Renal pelvis (tissue), 4 donors: ENCODE measurements around the gene PLLP. TPM values are rescaled to one million over a fixed set of nuclear protein-coding genes. Genes with fewer than 3 reads are reported as not detected.

Experiments used
- DNase-seq: peaks from one replicate; pipeline ENCODE4 v3.0.0-alpha.2; 2013
- polyA plus RNA-seq, 3 donors: library from polyadenylated mRNA; unstranded; fragments of 120-200 nt; gene quantifications; one replicate each; pipeline ENCODE4 v1.2.1, GENCODE V29; 2013; ENCODE audit not compliant: insufficient read length in 3 of 3

Gene PLLP
- polyA plus RNA-seq, 3 donors = 22.5 to 26.6 (median 24.7) TPM

DNA sequence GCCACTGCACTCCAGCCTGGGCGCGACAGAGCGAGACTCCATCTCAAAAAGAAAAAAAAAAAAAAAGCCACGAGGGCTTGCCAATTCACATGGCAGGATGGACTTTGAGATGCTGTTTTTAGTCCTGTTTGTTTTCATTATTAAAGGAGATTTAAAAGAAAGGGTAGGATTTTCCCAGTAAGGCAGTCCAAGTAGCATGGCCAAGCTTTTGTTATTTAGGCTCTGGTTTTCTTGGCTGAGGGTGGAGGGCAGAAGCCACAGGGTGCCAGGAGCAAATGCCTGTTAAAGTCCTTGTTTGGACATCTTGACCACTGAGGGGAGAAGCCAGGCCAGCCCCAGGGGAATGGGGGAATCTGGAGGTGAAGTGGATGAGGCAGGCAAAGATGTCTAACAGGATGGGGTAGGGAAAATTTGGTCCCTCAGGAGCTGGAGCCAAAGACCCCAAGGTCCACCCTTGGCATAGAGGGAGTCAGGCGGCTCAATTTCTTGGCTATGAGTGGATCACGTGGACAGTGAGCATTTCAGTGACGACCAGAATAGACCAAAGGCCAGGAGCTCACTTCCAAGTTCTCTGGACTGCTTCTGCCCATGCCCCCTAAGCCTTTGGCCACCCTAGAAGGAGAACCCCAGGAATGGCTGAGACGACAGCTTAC lies 20.8 kb upstream of the PLLP start:
- no peak for DNase-seq

GRCh38 chr16:57304169-57305061 lies 19.9 kb upstream of the PLLP start:
- DNase-seq = no peak

DNA sequence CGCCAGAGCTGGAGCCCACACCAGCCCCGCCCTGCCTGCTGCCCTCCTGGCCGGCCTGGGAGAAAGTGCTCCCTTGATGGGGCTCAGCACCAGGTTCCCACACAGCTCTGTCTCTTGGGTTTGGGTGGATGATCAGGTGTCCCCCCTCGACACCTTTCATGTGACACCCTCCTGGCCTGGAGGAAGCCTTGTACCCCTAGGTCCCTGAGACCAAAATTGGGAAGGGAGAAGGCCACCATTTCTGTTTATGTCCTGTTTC lies 19.4 kb upstream of the PLLP start:
- DNase-seq = no peak

DNA sequence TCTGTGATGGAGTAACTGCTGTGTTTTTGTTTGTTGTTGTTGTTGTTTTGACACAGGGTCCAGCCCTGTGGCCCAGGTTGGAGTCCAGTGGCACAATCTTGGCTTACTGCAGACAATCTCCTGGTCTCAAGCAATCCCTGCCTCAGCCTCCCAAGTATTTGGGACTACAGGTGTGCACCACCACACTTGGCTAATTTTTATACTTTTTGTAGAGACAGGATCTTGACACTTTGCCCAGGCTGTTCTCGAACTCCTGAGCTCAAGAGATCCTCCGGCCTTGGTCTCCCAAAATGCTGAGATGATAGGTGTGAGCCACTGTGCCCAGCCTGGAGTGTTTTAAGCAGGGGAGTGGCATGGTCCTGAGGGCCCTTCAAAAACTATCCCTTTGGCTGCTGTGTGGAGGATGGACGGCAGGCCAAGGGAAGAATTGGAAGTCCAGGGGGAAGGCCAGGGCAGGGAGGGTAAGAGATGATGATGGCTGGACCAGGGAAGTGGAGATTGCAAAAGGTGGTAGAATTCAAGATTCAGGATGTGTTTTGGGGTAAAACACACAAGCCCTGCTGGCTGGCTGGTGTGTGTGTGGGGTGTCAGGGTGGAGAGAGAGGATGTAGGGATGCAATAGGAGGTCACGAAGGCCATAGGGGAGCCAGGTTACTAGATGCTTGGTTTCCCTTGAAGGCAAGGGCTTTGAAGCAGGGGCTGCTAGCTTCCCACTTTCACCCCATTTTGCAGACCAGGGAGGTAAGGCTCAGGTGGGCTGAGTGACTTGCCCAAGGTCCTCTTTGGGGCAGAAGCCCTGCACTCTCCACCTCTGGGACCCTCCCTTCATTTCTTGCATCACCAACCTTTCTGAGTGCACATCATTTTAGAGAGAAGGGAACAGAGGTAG lies 18.8 kb upstream of the PLLP start:
- no peak for DNase-seq

GRCh38 chr16:57301126-57301817 lies 16.8 kb upstream of the PLLP start:
- DNase-seq = no peak

DNA sequence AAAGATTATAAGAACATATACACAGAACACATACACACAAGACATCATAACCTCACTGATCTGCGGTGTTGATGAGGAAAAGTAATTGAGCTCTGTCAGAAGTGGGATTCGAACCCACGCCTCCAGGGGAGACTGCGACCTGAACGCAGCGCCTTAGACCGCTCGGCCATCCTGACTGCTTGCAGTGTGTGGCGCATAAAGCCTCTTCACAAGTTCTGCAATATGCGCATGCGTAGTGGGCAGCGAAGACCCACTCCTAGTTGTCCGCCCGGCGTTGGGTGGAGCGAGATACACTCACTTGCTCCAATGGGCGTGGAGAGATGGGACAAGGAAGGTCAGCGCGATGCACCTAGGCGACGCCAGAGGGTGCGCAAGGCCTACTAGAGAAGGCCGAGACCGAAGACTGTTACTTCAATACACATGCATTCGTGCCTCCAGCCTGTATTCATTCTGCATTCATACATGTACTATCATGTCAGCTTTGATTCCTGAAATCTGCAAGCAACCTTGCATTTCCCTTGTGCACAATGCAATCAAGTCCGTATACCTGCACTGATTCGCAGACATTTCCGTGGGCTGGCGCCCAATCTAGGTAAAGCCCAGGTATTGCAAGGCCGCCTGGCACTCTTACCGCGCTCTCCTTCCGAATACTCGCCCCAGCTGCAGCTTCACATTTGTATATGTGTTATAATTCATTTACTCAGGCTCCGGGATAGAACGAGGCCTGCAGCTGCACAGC lies 16.1 kb upstream of the PLLP start:
- peak; percentile 99 for DNase-seq

GRCh38 chr16:57299719-57300386 lies 15.4 kb upstream of the PLLP start:
- peak; percentile 89 for DNase-seq

DNA sequence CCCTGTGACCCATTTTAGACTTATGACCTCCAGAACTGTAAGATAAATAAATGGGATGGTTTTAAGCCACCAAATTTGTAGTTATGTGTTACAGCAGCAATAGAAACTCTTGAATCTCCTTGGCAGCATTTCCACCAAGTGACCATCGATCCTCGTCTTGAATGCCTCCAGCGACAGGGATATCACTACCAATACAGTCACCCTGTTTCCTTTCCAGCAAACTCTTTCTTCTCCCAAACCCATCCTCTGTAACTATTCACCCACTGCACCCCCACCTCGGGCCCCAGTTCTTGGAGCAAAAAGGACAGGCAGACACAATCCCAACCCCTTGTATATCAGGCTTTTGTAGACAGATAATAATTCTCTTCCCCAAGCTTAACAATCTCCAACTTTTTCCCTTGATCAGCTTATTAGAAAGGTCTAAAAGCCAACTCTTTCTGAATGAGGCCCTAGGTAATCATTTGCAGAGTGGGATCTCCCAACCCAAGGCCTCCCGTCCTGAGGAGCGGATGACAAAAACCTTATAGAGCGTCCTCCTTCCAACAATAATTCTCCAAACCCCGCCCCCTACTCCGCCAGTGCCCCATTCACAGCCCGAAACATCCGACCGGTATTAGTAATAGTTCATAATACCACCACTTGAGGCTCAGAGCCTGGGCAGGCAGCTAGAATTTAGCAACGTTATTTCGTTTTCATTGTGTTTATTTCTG lies 14.7 kb upstream of the PLLP start:
- no peak for DNase-seq

DNA sequence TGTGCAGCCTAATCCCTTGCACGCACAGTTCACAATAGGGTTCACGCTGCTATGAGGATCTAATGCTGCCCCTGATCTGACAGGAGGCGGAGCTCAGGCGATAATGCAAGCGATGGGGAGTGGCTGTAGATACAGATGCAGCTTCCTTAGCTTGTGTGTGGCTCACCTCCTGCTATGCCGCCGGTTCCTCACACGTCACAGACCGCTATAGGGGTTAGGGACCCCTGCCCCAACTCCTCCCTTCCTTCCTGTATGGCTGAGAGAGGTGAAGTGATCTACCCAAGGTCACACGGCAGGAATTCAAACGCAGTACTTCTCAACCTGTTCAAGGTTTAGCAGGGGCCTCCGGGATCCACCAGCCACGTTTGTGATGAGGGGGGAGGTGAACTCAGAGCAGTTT lies 13.4 kb upstream of the PLLP start:
- no peak for DNase-seq

DNA sequence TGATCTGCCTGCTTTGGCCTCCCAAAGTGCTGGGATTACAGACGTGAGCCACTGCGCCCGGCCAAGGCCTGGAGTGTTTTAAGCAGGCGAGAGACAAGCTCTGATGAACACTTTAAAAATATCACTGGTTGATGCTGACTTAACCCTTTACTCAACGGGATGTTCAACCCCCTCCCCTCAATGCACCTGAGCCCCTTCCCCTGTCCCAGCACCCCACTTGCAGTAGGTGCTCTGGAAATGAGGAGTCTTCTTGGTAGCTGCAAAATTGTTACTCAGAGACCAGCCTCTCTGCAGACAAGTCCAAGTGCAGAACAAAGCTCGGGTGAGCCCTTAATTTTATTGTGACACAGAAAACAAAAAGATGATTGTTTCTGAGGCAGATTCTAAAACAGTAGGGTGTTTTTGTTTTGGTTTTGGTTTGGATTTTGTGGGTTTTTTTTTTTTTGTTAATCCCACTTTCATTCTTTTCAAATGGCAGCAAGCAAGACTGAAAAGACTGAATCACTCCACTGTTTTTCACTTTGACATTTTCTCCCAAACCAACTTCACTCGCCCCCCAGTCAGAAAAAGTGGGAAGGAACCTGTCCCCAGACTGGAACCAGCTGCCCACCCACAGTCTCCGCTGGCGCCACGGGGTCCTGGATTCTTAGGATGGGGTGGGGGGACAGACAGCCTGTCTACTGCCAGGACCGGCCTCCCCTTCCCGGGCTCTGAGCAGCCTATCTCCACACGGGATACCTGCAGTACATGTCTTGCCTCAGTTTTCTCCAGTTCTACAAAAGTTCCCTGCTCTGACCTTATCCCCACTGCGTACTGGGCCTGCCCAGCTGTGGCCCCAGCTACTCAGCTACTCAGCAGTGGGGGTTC lies 5.2 kb upstream of the PLLP start:
- DNase-seq = no peak

DNA sequence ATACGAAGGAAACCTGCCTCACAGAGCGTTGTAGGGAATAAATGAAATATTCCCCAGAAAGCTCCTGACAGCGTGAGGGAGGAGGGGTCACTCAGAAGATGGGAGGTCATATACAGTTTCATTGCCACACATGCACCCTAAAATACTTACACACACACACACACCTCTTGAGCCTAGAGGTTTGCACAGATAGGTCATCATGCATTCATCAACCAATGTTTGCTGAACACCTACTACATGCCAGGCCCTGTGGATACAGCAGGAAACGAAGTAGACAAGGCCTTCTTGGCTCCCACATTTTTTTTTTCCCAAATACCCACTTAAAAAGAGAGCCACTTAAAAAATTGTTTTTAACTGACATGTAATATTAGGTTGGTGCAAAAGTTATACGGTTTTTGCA lies 907 bp upstream of the PLLP start:
- no peak for DNase-seq

DNA sequence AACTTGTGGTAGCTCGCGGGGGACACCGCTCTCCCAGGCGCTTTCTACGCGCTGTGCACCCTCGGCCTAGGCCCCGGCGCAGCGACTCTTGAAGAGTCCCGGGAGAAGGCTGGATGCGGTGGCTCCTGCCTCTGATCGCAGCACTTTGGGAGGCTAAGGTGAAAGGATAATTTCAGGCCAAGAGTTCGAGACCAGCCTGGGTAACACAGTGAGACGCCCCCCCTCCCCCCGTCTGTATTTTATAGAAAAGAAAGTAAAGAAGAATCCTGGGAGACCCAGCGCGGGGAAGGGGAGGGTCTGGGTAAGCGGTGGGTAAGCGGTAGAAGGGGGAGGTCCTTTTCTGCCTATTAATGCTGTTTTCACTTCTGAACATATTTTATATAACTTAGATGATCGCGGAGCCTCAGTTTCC lies 486 bp upstream of the PLLP start:
- DNase-seq = no peak

DNA sequence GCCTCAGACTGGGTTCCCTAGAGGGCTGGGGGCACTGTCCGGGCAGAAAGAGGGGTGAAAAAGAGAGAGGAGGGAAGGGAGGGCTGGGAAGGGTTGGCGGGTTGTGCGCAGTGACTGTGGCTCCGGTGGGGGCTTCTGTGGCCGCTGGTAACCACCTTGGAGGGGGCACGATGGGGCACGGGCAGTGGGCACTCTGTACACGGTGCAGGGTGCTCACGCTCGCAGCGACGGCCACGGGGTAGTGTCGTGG lies 588 bp downstream of the PLLP start:
- no peak for DNase-seq

DNA sequence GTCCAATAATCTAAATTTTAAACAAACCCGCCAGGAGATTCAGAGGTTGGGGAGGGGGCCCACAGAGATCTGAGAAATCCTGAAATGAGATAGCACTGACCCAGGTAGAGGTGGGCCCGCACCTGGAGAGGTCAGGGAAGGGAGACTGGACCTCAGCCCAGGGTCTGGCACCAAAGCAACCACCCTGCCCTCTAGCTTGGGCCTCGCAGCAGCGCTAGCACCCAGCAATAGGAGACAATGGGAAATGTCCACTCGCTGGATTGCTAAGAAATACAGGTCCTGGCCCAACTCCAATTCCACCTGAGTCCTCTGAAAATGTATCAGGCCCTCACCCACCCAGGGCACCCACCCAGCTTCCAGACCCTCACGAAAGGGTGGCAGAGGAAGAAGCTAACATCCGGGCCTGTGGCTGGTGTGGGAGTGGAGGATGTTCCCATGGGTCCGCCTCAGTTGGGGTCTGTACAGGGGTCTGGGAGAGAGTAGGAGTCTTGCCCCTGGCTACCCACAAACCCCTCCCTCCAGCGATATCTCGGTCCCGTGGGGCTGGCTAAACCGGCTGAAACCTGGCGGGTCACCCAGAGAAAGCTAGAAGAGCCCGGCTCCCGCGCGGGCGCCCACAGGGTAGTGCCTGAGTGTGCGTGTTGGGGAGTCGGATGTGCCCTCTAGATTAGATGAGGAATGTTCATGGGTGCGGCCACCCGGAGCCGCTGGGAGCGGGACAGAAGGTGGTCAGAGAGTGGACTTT lies 1.1 kb downstream of the PLLP start:
- DNase-seq = no peak

GRCh38 chr16:57282510-57283213 lies 1.8 kb downstream of the PLLP start:
- DNase-seq = no peak

DNA sequence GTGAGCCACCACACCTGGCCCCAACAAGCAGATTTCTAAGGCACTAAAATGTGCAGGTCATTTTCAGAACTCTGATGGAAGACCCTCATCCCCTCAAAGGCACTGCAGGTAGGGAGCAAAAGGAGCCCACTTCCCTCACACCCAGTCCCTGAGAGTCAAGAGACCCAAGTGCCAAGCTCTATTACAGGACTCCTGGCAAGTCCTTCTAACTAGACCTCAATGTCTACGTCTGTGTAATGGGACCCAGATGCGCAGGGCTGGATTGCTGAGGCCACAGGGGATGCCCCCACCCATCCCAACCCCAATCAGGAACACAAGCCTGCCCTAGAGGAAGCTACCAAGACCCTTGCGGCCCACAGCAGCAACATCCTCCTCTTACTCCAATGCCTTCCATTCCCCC lies 2.7 kb downstream of the PLLP start:
- DNase-seq = no peak

DNA sequence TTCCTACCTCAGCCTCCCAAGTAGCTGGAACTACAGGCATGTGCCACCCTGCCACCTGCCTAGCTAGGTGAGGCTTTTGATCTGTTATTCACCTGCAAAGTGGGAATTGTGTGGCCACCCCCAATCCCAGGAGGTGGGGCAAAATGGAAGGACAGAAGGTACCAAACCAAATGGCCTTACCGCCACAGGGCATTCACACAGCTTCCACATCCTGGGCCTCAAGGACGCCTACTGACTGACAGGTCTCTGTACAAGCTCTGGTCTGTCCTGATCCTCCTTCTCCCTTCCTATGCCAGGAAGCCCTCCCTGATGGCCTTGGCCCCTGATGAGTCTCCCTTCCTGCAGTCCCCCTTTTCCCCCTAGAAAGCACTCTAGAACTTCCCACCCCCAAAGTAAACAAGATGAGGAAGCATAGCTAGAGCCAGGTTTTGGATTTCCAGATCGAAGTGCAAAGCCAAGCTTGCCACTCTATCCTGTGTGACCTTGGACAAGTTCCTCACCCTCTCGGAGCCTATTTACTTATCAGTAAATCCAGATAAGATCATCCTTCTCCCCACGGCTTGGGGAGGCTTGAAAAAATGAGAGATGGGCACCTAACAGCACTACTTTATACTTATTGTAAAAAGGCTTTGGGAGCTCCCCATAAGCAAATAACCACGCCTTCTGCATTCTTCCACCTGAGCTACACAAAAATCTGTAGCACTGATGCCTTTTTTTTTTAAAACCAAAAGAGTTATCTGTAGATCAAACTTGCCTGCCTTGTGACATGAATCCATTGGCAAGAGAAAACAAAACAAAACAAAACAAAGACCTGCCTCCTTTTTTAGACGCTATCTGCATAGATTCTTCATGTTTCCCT lies 4.5 kb downstream of the PLLP start:
- DNase-seq = no peak
